GM21515 (cell line): ENCODE data around the gene CCDC50.

Source experiments
- ATAC-seq: cut with Tn5 transposase; IDR thresholded peaks from one replicate; pipeline ENCODE4 v1.9.1; 2021; ENCODE audit not compliant: unreplicated experiment

The CCDC50 gene

DNA sequence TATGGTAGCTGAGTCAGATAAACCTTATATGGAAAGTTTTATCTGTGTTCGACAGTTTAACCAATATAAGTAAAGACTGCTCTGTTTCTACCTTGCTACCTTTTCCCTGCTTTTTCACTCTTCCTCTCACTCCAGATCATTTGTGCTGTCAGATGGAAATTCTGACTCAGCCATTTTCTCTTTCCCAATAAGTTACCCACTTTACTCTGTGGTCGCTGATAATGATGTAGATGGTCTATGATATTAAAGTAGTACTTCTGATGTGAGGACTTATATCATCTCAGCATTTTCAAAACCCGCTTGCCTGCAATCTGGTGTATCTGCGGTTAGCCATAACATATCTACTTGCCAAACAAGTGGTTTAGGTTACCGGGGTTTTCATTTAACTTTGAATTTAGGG lies 16.1 kb downstream of the CCDC50 start:
- no peak for ATAC-seq

DNA sequence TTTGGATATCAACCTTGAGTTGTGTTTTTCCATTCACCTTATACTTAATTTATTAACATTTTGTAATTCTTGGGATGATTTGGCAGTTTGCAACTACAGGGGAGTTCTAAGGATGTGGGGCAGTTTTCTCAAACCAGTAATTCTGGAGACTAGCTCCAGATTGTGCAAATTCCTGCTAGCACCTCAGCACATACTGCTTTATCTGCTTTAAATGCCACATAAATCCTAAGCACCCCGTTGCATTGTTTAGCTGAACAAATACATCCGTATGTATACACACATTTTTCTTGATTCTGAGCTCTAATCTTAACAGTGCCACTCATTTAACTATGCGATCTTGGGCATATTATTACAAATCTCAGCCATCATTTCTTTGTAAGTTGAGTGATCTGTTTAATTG lies 18.0 kb downstream of the CCDC50 start:
- no peak for ATAC-seq

GRCh38 chr3:191348098-191348497 lies 18.9 kb downstream of the CCDC50 start:
- ATAC-seq, result no peak

- no peak for ATAC-seq
Observed at GRCh38 chr3:191350396-191351090, 21.3 kb downstream of the CCDC50 start.

- no peak for ATAC-seq
Observed at GRCh38 chr3:191352014-191352413, 22.8 kb downstream of the CCDC50 start.

- peak; percentile 34 for ATAC-seq
Observed at GRCh38 chr3:191353022-191353777, 24.0 kb downstream of the CCDC50 start.

DNA sequence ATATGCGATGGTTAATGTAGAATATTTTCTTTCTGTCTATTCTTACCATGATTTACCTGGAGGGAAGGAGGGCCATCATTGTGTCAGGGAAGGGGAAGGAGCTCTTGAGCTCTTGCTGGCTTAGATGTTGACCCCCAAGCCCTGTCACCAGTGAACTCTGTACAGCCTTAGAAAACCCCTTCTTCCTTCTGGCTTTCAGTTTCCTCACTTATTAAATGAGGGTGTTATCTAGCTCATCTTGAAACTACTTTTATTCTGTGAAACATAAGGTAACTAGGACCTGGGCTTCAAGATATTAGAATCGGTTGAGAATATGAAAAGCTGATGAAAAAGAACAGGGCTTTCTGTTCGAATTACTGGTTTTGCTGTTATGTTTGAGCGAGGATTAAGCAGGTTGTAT lies 26.2 kb downstream of the CCDC50 start:
- peak; percentile 69 for ATAC-seq

DNA sequence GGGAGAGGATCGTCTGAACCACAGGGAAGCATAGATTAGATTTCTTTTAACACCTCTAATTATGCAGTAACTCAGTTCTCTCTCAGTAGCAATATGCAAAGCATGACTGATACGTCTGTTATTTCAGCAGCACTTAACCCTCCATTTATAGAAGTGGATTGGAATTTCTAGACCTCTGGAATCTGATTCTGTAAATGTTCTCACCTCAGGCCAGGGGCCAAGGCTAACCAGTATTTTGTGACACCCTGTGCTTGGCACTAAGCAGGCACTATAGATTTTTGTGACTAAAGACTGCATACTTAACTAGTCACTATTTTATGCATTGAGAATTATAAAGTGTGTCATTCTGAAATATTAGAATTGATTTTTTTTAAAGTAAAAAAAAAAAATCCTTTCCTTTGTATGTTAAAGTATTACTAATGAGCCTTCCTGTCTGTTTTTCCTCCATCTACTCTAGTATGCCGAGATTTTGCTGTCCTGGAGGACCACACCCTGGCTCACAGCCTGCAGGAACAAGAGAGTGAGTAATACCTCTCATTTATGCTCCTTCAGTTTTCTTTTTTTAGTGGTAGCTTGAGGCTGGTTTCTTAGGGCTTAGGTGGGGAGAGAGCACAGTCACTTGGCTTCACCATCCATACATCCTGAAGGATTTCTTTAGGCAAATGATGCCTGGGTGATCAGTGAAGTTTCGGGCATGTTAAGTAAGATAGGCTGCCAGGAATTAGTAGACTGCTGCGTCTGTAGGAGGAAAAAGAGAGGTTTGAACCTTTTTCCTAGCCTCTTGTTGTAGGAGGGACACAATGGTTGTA lies 27.6 kb downstream of the CCDC50 start:
- ATAC-seq, result no peak

DNA sequence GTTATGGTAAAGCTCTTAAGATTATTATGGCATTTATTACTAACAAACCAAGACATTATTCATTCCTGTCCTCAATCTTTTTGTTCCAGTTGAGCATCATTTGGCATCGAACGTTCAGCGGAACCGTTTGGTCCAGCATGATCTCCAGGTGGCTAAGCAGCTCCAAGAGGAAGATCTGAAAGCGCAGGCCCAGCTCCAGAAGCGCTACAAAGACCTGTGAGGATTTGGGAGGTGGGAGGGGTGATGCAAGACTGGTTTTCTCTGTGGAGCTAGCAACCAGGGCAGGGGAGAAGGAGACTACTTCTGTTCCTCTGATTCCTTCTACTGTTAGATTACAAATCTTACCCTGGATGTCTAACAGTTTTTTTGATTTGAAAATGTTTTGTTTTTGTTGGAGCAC lies 28.7 kb downstream of the CCDC50 start:
- ATAC-seq, result no peak

- ATAC-seq, result peak; percentile 42
Observed at GRCh38 chr3:191358929-191359328, 29.7 kb downstream of the CCDC50 start.

DNA sequence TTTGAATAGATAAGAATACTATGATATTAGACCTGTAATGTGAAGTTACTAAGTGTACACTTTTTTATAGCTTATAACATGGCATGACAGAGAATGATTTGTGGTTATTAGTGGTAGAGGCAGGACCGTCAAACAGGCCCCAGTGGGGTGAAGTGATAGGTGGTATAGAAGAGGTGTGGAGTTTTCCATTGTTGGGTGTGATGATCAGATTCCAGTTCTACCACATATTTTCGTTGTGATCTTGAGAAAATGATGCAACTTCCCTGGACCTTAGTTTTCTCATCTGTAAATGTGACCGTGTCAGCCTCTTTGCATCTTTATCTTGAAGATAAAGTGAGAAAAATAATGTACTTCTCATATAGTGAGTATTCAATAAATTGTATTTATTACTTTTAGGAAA lies 31.4 kb downstream of the CCDC50 start:
- no peak for ATAC-seq

DNA sequence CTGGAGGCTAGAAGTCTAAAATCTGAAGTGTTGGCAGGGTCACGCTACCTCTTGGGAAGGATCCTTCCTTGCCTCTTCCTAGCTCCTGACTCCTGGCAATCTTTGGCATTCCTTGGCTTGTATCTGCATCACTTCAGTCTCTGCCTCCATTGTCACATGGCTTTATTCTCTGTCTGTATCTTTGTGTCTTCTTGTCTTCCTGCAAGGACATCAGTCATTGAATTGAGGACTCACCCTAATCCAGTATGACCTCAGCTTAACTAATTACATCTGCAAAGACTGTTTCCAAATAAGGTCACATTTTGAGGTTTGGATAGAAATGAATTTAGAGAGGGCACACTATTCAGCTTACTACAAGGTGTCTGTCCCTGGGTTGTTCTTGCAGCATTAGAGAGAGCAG lies 32.3 kb downstream of the CCDC50 start:
- ATAC-seq, result no peak

DNA sequence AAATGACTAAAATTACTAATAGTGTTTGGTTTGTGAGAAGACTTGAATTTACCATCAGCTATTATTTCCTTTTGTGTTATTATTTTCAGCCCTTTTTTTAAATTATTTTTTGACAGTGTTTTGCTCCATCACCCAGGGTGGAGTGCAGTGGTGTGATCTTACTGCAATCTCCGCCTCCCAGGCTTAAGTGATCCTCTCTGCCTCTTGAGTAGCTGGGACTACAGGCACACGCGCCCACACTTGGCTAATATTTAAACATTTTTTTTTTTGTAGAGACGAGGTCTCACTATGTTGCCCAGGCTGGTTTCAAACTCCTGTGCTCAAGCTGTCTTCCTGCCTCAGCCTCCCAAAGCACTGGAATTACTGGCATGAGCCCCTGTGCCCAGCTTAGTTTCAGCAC lies 32.8 kb downstream of the CCDC50 start:
- ATAC-seq, result no peak

DNA sequence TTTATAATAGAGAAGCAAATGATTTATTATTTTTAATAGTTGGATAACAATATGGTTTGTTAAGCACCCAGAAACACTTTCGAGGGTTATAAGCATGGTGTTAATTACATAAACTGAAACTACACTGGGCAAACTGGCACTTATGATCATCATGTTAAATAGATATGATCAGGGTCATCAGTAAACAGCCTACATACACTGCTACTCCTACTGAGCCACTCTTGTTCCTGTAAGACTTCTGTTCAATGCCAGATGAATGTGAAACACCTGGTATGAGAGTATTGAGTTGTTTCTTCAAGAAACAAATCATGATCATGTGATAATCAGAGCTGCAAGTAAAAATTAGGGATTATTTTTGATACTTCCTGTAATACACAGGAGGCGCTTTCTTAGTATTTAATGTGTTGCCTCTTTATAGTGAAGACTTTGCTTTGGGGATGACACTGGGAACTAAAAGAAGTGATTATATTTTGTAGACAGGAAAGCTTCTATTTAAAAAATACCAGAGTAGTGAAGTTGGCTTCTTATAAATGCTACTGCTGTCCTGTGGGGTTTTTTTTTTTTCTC lies 33.4 kb downstream of the CCDC50 start:
- ATAC-seq, result no peak

DNA sequence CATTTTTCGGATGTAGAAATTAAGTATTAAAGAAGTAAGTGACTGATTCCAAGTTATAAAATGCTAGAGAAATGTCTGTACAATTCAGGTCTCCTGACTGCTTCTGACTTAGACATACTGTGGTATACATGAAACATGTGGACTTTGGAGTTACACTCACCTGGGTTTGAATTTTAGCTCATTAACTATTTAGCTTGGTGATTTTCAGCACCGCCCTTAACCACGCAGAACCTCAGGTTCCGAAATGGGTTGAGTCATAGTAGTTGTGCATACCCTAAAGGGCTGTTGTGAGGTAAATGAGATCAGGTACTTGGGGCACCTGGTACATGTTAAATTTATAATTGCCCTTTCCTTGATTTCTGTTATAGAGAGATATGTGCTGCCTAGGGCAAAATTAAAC lies 34.0 kb downstream of the CCDC50 start:
- ATAC-seq, result no peak

- ATAC-seq, result no peak
Observed at GRCh38 chr3:191366675-191367074, 37.5 kb downstream of the CCDC50 start.

GRCh38 chr3:191368755-191369615 lies 39.8 kb downstream of the CCDC50 start:
- ATAC-seq, result no peak

DNA sequence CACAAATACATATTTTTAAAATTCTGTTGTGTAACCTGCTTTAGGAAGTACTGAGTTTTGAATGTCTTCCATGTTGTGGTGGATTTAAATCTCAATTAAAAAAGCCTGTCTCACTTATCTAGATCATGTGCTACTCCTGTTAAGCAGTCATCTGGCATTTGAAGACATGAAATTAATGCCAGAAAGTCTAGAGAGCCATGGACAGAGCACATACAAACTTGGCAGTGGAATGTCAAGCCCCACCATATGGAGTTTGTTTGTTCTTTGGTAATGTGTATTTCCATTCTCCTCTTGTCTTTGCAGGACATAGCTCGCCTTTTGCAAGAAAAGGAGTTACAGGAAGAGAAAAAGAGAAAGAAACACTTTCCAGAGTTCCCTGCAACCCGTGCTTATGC lies 40.4 kb downstream of the CCDC50 start:
- no peak for ATAC-seq

- ATAC-seq, result no peak
Observed at GRCh38 chr3:191372122-191372521, 42.9 kb downstream of the CCDC50 start.

GRCh38 chr3:191373327-191373726 lies 44.1 kb downstream of the CCDC50 start:
- no peak for ATAC-seq
